HepG2 (cell line): ENCODE data around the gene SLC4A11. TPM values are rescaled to one million over a fixed set of nuclear protein-coding genes. Genes with fewer than 3 reads are reported as not detected.

Experiments used
- AGO2 ChIP-seq: fragments of 200-400 bp; formaldehyde crosslinking; optimal IDR thresholded peaks from 2 replicates; pipeline ENCODE3; 2017; ENCODE audit warnings: mild to moderate bottlenecking, low read depth, low read length, moderate library complexity
- ATF1 ChIP-seq: IDR thresholded peaks from 2 replicates; pipeline ENCODE4 v1.6.1; 2016; ENCODE audit warnings: mild to moderate bottlenecking, control low read depth
- FOSL2 ChIP-seq: sonication (generic); formaldehyde crosslinking; IDR thresholded peaks from 2 replicates; pipeline ENCODE4 v1.4.0; 2020; ENCODE audit warnings: missing genetic modification reagents
- HIVEP1 ChIP-seq: sonication (generic); formaldehyde crosslinking; IDR thresholded peaks from 2 replicates; pipeline ENCODE4 v1.4.0; 2020; ENCODE audit warnings: mild to moderate bottlenecking, missing genetic modification reagents
- KDM4B ChIP-seq: sonication (generic); formaldehyde crosslinking; IDR thresholded peaks from 2 replicates; pipeline ENCODE4 v1.4.0; 2020; ENCODE audit warnings: missing genetic modification reagents
- NCOA1 ChIP-seq: sonication (generic); formaldehyde crosslinking; IDR thresholded peaks from 2 replicates; pipeline ENCODE4 v1.9.0; 2021; ENCODE audit warnings: missing genetic modification reagents
- RBAK ChIP-seq: sonication (generic); formaldehyde crosslinking; IDR thresholded peaks from 2 replicates; pipeline ENCODE4 v1.5.1; 2020; ENCODE audit warnings: mild to moderate bottlenecking, missing genetic modification reagents
- SALL2 ChIP-seq: sonication (generic); formaldehyde crosslinking; IDR thresholded peaks from 2 replicates; pipeline ENCODE4 v1.8.1; 2023; ENCODE audit warnings: mild to moderate bottlenecking, missing genetic modification reagents, inconsistent platforms
- STAG1 ChIP-seq: sonication (generic); formaldehyde crosslinking; IDR thresholded peaks from 2 replicates; pipeline ENCODE4 v1.4.0; 2020; ENCODE audit warnings: missing genetic modification reagents
- YEATS2 ChIP-seq: sonication (generic); formaldehyde crosslinking; IDR thresholded peaks from 2 replicates; pipeline ENCODE4 v1.4.0; 2020; ENCODE audit warnings: missing genetic modification reagents, borderline replicate concordance
- ZBTB38 ChIP-seq: sonication (generic); formaldehyde crosslinking; IDR thresholded peaks from 2 replicates; pipeline ENCODE4 v1.5.1; 2020; ENCODE audit warnings: mild to moderate bottlenecking, missing genetic modification reagents
- ZNF143 ChIP-seq: sonication (generic); formaldehyde crosslinking; IDR thresholded peaks from 2 replicates; pipeline ENCODE4 v1.4.0; 2020; ENCODE audit warnings: missing genetic modification reagents
- ZNF260 ChIP-seq: sonication (generic); formaldehyde crosslinking; IDR thresholded peaks from 2 replicates; pipeline ENCODE4 v1.4.0; 2020; ENCODE audit warnings: missing genetic modification reagents, low read depth, mild to moderate bottlenecking, borderline replicate concordance
- ZNF274 ChIP-seq: sonication (generic); formaldehyde crosslinking; IDR thresholded peaks from 2 replicates; pipeline ENCODE4 v1.5.1; 2020; ENCODE audit warnings: mild to moderate bottlenecking, missing genetic modification reagents
- ZNF317 ChIP-seq: sonication (generic); formaldehyde crosslinking; IDR thresholded peaks from 2 replicates; pipeline ENCODE4 v1.5.0; 2020; ENCODE audit warnings: mild to moderate bottlenecking, missing genetic modification reagents
- ZNF33A ChIP-seq: sonication (generic); formaldehyde crosslinking; IDR thresholded peaks from 2 replicates; pipeline ENCODE4 v1.5.1; 2020; ENCODE audit warnings: missing genetic modification reagents, mild to moderate bottlenecking, moderate library complexity, borderline replicate concordance
- ZNF501 ChIP-seq: sonication (generic); formaldehyde crosslinking; IDR thresholded peaks from 2 replicates; pipeline ENCODE4 v1.5.1; 2020; ENCODE audit warnings: mild to moderate bottlenecking, moderate library complexity, missing genetic modification reagents
- ZNF605 ChIP-seq: sonication (generic); formaldehyde crosslinking; IDR thresholded peaks from 2 replicates; pipeline ENCODE4 v1.8.0; 2022; ENCODE audit warnings: mild to moderate bottlenecking, missing genetic modification reagents
- ZNF780A ChIP-seq: sonication (generic); formaldehyde crosslinking; IDR thresholded peaks from 2 replicates; pipeline ENCODE4 v1.8.0; 2022; ENCODE audit warnings: mild to moderate bottlenecking, missing genetic modification reagents, moderate library complexity
- polyA plus RNA-seq, 8 experiments: library from polyadenylated mRNA; depleted of rRNA in 3 of 8; stranded (reverse) in 7 of 8; unstranded in 1 of 8; fragments of >200 nt; fragmentation: Illumina TruSeq in 4 of 8; extraction: Trizol in 4 of 8; gene quantifications; 2 replicates each; pipeline versions ENCODE4 v1.2.1 to v1.2.3, GENCODE V29; 2011 to 2016; ENCODE audit warnings: low read depth in 4 of 8, missing spikeins in 1 of 8, mixed read lengths in 1 of 8; ENCODE audit not compliant: insufficient read depth in 1 of 8
- total RNA-seq, 5 experiments: library from RNA; depleted of rRNA; stranded (reverse); fragments of >200 nt; fragmentation: Illumina TruSeq; extraction: Trizol; gene quantifications; 2 replicates each; pipeline ENCODE4 v1.2.3, GENCODE V29; 2016; ENCODE audit warnings: low read depth in 1 of 5
- TF ChIP-seq, protein P1 (sequence below): sonication (generic); formaldehyde crosslinking; conservative IDR thresholded peaks from 2 replicates; pipeline ENCODE4 v1.4.0; 2020; ENCODE audit warnings: missing genetic modification reagents
- TF ChIP-seq, protein P2 (sequence below): sonication (generic); formaldehyde crosslinking; IDR thresholded peaks from 2 replicates; pipeline ENCODE4 v1.5.1; 2020; ENCODE audit warnings: missing genetic modification reagents, mild to moderate bottlenecking, borderline replicate concordance
- TF ChIP-seq, protein P3 (sequence below): sonication (generic); formaldehyde crosslinking; IDR thresholded peaks from 2 replicates; pipeline ENCODE4 v1.4.0; 2020; ENCODE audit warnings: missing genetic modification reagents
- TF ChIP-seq, protein P4 (sequence below): IDR thresholded peaks from 2 replicates; pipeline ENCODE4 v1.6.1; 2016; ENCODE audit warnings: missing genetic modification reagents, missing compliant biosample characterization

Gene SLC4A11
- total and polyA plus RNA-seq, 2 of the 13 experiments (the other 11 are each of a cell fraction or from before 2014, with no cell fraction given), result 3.9 to 27.0 TPM

DNA sequence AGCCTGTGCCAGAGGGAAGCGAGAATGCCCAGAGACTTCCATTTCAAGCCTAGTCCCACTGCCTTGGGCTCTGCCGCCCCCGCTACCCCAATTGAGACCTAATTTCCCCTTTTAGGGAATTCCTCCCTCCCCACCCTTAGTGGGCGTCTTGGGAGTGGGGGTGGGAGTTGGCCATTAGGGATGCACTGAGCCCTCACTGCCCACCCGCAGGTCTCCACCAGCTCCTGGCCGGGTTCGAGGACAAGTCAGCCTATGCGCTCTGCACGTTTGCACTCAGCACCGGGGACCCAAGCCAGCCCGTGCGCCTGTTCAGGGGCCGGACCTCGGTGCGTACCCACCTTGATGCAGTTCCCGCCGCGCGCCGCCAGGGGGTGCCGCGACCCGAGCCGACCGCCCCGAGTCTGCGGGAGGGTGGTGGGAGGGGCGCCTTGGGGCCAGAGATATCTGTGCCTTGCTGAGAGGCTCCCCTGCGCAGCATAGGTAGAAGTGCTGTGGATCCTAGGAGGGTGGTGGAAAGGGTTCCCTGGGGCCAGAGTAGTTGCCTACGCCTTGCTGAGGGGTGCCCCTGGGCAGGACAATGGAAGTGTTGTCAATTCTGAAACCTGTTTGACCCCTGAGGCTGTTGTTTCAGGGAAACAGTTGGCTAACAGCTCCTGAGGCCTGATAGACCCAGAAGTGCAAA lies 20.5 kb downstream of the SLC4A11 start (continued):
- no peak for TF ChIP-seq ZNF33A (CRISPR knock-in tag)
- peak; percentile 69 for TF ChIP-seq FOSL2
- TF ChIP-seq ZBTB38 (CRISPR knock-in tag), result peak; percentile 98
- TF ChIP-seq SALL2, result peak; percentile 82; the same call in 1 of the 2 replicates
- TF ChIP-seq, protein P1, sequence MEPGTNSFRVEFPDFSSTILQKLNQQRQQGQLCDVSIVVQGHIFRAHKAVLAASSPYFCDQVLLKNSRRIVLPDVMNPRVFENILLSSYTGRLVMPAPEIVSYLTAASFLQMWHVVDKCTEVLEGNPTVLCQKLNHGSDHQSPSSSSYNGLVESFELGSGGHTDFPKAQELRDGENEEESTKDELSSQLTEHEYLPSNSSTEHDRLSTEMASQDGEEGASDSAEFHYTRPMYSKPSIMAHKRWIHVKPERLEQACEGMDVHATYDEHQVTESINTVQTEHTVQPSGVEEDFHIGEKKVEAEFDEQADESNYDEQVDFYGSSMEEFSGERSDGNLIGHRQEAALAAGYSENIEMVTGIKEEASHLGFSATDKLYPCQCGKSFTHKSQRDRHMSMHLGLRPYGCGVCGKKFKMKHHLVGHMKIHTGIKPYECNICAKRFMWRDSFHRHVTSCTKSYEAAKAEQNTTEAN (CRISPR knock-in tag), result 0 out of 2 replicates have a peak, but pooled peaks have one; percentile 22
- TF ChIP-seq ZNF143 (CRISPR knock-in tag), result no peak
- peak; percentile 56; the same call in 1 of the 2 replicates for TF ChIP-seq ZNF317 (CRISPR knock-in tag)
- TF ChIP-seq HIVEP1 (CRISPR knock-in tag), result peak; percentile 66
- TF ChIP-seq NCOA1 (CRISPR knock-in tag), result no peak
- no peak for TF ChIP-seq ZNF780A (CRISPR knock-in tag)
- no peak for TF ChIP-seq ZNF260 (CRISPR knock-in tag)
- TF ChIP-seq ZNF605 (CRISPR knock-in tag), result peak; percentile 58; the same call in 1 of the 2 replicates
- peak; percentile 38; the same call in 1 of the 2 replicates for TF ChIP-seq RBAK (CRISPR knock-in tag)
- TF ChIP-seq, protein P2, sequence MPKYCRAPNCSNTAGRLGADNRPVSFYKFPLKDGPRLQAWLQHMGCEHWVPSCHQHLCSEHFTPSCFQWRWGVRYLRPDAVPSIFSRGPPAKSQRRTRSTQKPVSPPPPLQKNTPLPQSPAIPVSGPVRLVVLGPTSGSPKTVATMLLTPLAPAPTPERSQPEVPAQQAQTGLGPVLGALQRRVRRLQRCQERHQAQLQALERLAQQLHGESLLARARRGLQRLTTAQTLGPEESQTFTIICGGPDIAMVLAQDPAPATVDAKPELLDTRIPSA (CRISPR knock-in tag), result 0 out of 2 replicates have a peak, but pooled peaks have one; percentile 25
- TF ChIP-seq STAG1 (CRISPR knock-in tag), result peak; percentile 99
- TF ChIP-seq ATF1 (CRISPR knock-in tag), result no peak
- TF ChIP-seq ZNF501 (CRISPR knock-in tag), result peak; percentile 95
- no peak; the same call in 1 of the 2 replicates for TF ChIP-seq ZNF274 (CRISPR knock-in tag)
- TF ChIP-seq, protein P3, sequence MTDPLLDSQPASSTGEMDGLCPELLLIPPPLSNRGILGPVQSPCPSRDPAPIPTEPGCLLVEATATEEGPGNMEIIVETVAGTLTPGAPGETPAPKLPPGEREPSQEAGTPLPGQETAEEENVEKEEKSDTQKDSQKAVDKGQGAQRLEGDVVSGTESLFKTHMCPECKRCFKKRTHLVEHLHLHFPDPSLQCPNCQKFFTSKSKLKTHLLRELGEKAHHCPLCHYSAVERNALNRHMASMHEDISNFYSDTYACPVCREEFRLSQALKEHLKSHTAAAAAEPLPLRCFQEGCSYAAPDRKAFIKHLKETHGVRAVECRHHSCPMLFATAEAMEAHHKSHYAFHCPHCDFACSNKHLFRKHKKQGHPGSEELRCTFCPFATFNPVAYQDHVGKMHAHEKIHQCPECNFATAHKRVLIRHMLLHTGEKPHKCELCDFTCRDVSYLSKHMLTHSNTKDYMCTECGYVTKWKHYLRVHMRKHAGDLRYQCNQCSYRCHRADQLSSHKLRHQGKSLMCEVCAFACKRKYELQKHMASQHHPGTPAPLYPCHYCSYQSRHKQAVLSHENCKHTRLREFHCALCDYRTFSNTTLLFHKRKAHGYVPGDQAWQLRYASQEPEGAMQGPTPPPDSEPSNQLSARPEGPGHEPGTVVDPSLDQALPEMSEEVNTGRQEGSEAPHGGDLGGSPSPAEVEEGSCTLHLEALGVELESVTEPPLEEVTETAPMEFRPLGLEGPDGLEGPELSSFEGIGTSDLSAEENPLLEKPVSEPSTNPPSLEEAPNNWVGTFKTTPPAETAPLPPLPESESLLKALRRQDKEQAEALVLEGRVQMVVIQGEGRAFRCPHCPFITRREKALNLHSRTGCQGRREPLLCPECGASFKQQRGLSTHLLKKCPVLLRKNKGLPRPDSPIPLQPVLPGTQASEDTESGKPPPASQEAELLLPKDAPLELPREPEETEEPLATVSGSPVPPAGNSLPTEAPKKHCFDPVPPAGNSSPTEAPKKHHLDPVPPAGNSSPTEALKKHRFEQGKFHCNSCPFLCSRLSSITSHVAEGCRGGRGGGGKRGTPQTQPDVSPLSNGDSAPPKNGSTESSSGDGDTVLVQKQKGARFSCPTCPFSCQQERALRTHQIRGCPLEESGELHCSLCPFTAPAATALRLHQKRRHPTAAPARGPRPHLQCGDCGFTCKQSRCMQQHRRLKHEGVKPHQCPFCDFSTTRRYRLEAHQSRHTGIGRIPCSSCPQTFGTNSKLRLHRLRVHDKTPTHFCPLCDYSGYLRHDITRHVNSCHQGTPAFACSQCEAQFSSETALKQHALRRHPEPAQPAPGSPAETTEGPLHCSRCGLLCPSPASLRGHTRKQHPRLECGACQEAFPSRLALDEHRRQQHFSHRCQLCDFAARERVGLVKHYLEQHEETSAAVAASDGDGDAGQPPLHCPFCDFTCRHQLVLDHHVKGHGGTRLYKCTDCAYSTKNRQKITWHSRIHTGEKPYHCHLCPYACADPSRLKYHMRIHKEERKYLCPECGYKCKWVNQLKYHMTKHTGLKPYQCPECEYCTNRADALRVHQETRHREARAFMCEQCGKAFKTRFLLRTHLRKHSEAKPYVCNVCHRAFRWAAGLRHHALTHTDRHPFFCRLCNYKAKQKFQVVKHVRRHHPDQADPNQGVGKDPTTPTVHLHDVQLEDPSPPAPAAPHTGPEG (CRISPR knock-in tag), result peak; percentile 83; the same call in 1 of the 2 replicates
- TF ChIP-seq AGO2, result peak; percentile 99
- TF ChIP-seq, protein P4, sequence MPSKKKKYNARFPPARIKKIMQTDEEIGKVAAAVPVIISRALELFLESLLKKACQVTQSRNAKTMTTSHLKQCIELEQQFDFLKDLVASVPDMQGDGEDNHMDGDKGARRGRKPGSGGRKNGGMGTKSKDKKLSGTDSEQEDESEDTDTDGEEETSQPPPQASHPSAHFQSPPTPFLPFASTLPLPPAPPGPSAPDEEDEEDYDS, result no peak; the same call in 1 of the 2 replicates
- TF ChIP-seq KDM4B (CRISPR knock-in tag), result peak; percentile 63; the same call in 1 of the 2 replicates
- TF ChIP-seq YEATS2 (CRISPR knock-in tag), result peak; percentile 75; the same call in 1 of the 2 replicates
